ENCODE data around the gene RAVER2. TPM values are rescaled to one million over a fixed set of nuclear protein-coding genes. Genes with fewer than 3 reads are reported as not detected.

RAVER2 gene
- total RNA-seq, 1 experiment from 2014 or later: 20.3 TPM

DNA sequence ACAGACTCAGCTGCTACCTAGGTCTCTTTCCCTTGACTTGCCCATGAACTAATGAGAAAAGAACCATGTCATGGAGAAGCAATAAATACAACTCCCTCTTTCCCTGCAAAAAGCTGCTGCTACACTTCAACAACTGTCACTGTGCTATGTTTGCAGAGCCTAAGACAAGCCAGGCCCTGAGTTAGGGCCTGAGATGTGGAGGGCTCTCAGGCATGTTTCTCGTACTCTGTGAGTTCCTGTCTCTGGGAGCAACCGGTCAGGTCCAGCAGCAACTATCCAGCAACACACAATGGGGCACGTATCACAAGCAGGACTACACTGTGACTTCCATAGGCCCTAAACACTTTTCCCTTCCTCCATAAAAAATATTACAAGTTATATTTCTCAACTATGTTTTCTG, 129.8 kb downstream of the RAVER2 start (continued):
- TF ChIP-seq, protein P1, sequence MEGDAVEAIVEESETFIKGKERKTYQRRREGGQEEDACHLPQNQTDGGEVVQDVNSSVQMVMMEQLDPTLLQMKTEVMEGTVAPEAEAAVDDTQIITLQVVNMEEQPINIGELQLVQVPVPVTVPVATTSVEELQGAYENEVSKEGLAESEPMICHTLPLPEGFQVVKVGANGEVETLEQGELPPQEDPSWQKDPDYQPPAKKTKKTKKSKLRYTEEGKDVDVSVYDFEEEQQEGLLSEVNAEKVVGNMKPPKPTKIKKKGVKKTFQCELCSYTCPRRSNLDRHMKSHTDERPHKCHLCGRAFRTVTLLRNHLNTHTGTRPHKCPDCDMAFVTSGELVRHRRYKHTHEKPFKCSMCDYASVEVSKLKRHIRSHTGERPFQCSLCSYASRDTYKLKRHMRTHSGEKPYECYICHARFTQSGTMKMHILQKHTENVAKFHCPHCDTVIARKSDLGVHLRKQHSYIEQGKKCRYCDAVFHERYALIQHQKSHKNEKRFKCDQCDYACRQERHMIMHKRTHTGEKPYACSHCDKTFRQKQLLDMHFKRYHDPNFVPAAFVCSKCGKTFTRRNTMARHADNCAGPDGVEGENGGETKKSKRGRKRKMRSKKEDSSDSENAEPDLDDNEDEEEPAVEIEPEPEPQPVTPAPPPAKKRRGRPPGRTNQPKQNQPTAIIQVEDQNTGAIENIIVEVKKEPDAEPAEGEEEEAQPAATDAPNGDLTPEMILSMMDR (IDR thresholded peaks at IDR 0.05): no peak
- no peak for TF ChIP-seq ATF1 (CRISPR knock-in tag; IDR thresholded peaks at IDR 0.05)
- TF ChIP-seq, protein P2, sequence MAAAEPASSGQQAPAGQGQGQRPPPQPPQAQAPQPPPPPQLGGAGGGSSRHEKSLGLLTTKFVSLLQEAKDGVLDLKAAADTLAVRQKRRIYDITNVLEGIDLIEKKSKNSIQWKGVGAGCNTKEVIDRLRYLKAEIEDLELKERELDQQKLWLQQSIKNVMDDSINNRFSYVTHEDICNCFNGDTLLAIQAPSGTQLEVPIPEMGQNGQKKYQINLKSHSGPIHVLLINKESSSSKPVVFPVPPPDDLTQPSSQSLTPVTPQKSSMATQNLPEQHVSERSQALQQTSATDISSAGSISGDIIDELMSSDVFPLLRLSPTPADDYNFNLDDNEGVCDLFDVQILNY (CRISPR knock-in tag; IDR thresholded peaks at IDR 0.05): no peak
- TF ChIP-seq ZNF232 (CRISPR knock-in tag; IDR thresholded peaks at IDR 0.05): no peak
- no peak for TF ChIP-seq ZNF121 (CRISPR knock-in tag; IDR thresholded peaks at IDR 0.05)
- TF ChIP-seq FOXJ3 (CRISPR knock-in tag; IDR thresholded peaks at IDR 0.05; ENCODE audit: borderline replicate concordance): no peak
- TF ChIP-seq, protein P3, sequence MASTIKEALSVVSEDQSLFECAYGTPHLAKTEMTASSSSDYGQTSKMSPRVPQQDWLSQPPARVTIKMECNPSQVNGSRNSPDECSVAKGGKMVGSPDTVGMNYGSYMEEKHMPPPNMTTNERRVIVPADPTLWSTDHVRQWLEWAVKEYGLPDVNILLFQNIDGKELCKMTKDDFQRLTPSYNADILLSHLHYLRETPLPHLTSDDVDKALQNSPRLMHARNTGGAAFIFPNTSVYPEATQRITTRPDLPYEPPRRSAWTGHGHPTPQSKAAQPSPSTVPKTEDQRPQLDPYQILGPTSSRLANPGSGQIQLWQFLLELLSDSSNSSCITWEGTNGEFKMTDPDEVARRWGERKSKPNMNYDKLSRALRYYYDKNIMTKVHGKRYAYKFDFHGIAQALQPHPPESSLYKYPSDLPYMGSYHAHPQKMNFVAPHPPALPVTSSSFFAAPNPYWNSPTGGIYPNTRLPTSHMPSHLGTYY (CRISPR knock-in tag; IDR thresholded peaks at IDR 0.05): no peak

DNA sequence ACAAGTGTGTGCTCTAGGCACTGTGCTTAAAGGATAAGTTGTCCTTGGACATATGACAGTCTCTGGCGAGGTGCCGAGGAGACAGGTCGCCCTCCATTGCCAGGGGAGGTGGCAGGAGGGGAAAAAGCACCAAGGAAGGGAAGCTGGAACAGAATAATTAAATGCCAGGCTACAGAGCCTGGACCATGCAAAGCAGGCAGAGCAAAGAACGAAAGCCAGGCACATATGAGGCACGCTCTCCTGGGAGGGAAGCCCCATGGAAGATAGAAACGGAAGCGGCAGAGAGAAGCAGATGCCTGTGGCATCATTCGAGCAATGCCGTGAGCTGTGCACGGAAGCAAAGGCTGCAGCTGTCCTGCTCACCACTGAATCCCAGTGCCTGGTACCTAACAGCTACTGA, 130.2 kb downstream of the RAVER2 start:
- H3K4me1 Mint-ChIP-seq: peaks cover 9% of the 10 kb centered on the region
- DNase-seq (ENCODE audit: low spot score) (no peak), ATAC-seq (no peak)
- H3K36me3 Mint-ChIP-seq: peaks cover 6% of the 10 kb centered on the region; the same call in 1 of the 2 replicates
- H3K27ac Mint-ChIP-seq: no peak overlapping the region
- no peak overlapping the region for H3K4me3 Mint-ChIP-seq
- no peaks in the 10 kb centered on the region for H3K9me3 Mint-ChIP-seq
- CTCF ChIA-PET: no interaction called here
- TF ChIP-seq RELA (CRISPR knock-in tag; IDR thresholded peaks at IDR 0.05; ENCODE audit: borderline replicate concordance) (no peak), ZNF317 (CRISPR knock-in tag; IDR thresholded peaks at IDR 0.05; ENCODE audit: borderline replicate concordance, low read depth) (no peak), CREB1 (CRISPR knock-in tag; IDR thresholded peaks at IDR 0.05) (no peak), GABPB1 (CRISPR knock-in tag; IDR thresholded peaks at IDR 0.05) (no peak), NR3C1 (CRISPR knock-in tag; conservative IDR thresholded peaks at IDR 0.05; ENCODE audit: low read depth) (no peak), SMAD4 (CRISPR knock-in tag; IDR thresholded peaks at IDR 0.05) (no peak), OVOL2 (CRISPR knock-in tag; IDR thresholded peaks at IDR 0.05; ENCODE audit: borderline replicate concordance) (no peak)
- TF ChIP-seq, protein P3 (CRISPR knock-in tag; IDR thresholded peaks at IDR 0.05): no peak
- TF ChIP-seq, protein P1 (IDR thresholded peaks at IDR 0.05): no peak
- TF ChIP-seq, protein P4, sequence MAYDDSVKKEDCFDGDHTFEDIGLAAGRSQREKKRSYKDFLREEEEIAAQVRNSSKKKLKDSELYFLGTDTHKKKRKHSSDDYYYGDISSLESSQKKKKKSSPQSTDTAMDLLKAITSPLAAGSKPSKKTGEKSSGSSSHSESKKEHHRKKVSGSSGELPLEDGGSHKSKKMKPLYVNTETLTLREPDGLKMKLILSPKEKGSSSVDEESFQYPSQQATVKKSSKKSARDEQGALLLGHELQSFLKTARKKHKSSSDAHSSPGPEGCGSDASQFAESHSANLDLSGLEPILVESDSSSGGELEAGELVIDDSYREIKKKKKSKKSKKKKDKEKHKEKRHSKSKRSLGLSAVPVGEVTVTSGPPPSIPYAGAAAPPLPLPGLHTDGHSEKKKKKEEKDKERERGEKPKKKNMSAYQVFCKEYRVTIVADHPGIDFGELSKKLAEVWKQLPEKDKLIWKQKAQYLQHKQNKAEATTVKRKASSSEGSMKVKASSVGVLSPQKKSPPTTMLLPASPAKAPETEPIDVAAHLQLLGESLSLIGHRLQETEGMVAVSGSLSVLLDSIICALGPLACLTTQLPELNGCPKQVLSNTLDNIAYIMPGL (CRISPR knock-in tag; IDR thresholded peaks at IDR 0.05): no peak
- TF ChIP-seq, protein P5, sequence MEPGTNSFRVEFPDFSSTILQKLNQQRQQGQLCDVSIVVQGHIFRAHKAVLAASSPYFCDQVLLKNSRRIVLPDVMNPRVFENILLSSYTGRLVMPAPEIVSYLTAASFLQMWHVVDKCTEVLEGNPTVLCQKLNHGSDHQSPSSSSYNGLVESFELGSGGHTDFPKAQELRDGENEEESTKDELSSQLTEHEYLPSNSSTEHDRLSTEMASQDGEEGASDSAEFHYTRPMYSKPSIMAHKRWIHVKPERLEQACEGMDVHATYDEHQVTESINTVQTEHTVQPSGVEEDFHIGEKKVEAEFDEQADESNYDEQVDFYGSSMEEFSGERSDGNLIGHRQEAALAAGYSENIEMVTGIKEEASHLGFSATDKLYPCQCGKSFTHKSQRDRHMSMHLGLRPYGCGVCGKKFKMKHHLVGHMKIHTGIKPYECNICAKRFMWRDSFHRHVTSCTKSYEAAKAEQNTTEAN (CRISPR knock-in tag; IDR thresholded peaks at IDR 0.05): no peak
- TF ChIP-seq, protein P6, sequence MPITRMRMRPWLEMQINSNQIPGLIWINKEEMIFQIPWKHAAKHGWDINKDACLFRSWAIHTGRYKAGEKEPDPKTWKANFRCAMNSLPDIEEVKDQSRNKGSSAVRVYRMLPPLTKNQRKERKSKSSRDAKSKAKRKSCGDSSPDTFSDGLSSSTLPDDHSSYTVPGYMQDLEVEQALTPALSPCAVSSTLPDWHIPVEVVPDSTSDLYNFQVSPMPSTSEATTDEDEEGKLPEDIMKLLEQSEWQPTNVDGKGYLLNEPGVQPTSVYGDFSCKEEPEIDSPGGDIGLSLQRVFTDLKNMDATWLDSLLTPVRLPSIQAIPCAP (CRISPR knock-in tag; IDR thresholded peaks at IDR 0.05): no peak
- POLR2A ChIA-PET: no interaction called here
- H3K27me3 Mint-ChIP-seq (ENCODE audit: low read depth): no peaks in the 10 kb centered on the region
